GM12878 (cell line): ENCODE measurements around the gene WRAP73. TPM values are rescaled to one million over a fixed set of nuclear protein-coding genes. Genes with fewer than 3 reads are reported as not detected.

Experiments used
- ATAC-seq: fragments of 200-7000 bp; cut with Tn5 transposase; 3 replicates; pipeline ENCODE4 v1.9.1; 2020; ENCODE audit warnings: mild to moderate bottlenecking, moderate library complexity
- BruUV-seq: library from RNA; stranded (reverse); fragments of 400-500 nt; replicated peaks from 2 replicates; lab custom pipeline; 2021; lab: Mats Ljungman, UMichigan
- CTCF ChIA-PET: fragments of 300-600 bp; sonication (Branson Sonifier 250); formaldehyde crosslinking; extraction: SDS; loops from one replicate; lab custom pipeline; 2021; ENCODE audit warnings: inconsistent platforms; lab: Yijun Ruan, JAX
- POLR2A ChIA-PET: fragments of 350-600 bp; formaldehyde crosslinking; extraction: SDS; loops from one replicate; lab custom pipeline; 2021; ENCODE audit warnings: inconsistent platforms; lab: Charles Lee
- RAD21 ChIA-PET: fragments of 300-600 bp; sonication (Branson Sonifier 250); formaldehyde crosslinking; loops from one replicate; lab custom pipeline; 2023; ENCODE audit warnings: antibody characterized with exemption; ENCODE audit not compliant: unreplicated experiment; lab: Charles Lee
- SMC1A ChIA-PET: fragments of 300-600 bp; sonication (Branson Sonifier 250); formaldehyde crosslinking; loops from one replicate; lab custom pipeline; 2023; ENCODE audit not compliant: unreplicated experiment, uncharacterized antibody; lab: Charles Lee
- DNase-seq: peaks from one replicate; pipeline ENCODE4 v3.0.0-alpha.2; 2011; ENCODE audit warnings: low read depth, low spot score
- FAIRE-seq: peaks from 3 replicates; lab custom pipeline; 2011; peaks lifted over from hg19 to GRCh38; lab: Jason Lieb, UNC
- H2AFZ ChIP-seq: 2 replicates; pipeline ENCODE4 v1.6.0; 2011; ENCODE audit warnings: low read depth, low read length, control low read depth; ENCODE audit not compliant: control insufficient read depth
- H3K27ac ChIP-seq: 2 replicates; pipeline ENCODE4 v1.5.1; 2011; ENCODE audit warnings: control low read depth; ENCODE audit not compliant: control insufficient read depth, insufficient read depth
- H3K27me3 ChIP-seq, 2 experiments: replicated peaks in 1 of 2; 2 replicates each; pipeline versions ENCODE4 v1.6.0 to v1.6.1; 2011; ENCODE audit warnings: low read length in 1 of 2; ENCODE audit not compliant: control insufficient read depth in 2 of 2, insufficient read depth in 2 of 2
- H3K36me3 ChIP-seq, 2 experiments: 2 replicates each; pipeline ENCODE4 v1.5.1; 2011; ENCODE audit warnings: low read length in 1 of 2; ENCODE audit not compliant: control insufficient read depth in 2 of 2, insufficient read depth in 2 of 2
- H3K4me1 ChIP-seq: 2 replicates; pipeline ENCODE4 v1.6.1; 2011; ENCODE audit warnings: mild to moderate bottlenecking, low read length, moderate library complexity, mixed read lengths; ENCODE audit not compliant: control insufficient read depth, insufficient read depth
- H3K4me2 ChIP-seq: 2 replicates; pipeline ENCODE4 v1.6.0; 2011; ENCODE audit warnings: control low read depth; ENCODE audit not compliant: control insufficient read depth, insufficient read depth
- H3K4me3 ChIP-seq: fragments of 200-600 bp; sonication (generic); 2 replicates; pipeline ENCODE4 v1.5.1; 2016
- H3K79me2 ChIP-seq: 2 replicates; pipeline ENCODE4 v1.6.0; 2011; ENCODE audit warnings: low read length; ENCODE audit not compliant: control insufficient read depth, insufficient read depth
- H3K9ac ChIP-seq: 2 replicates; pipeline ENCODE4 v1.8.0; 2011; ENCODE audit warnings: low read length, control low read depth, mixed read lengths; ENCODE audit not compliant: control insufficient read depth, insufficient read depth
- H3K9me3 ChIP-seq: replicated peaks from 3 replicates; pipeline ENCODE4 v1.5.1; 2011; ENCODE audit warnings: mild to moderate bottlenecking, low read length; ENCODE audit not compliant: control insufficient read depth, insufficient read depth
- H4K20me1 ChIP-seq: 2 replicates; pipeline ENCODE4 v1.6.0; 2011; ENCODE audit not compliant: control insufficient read depth, insufficient read depth
- CHD4 ChIP-seq: fragments of 200-600 bp; sonication (generic); IDR thresholded peaks from 2 replicates; pipeline ENCODE4 v1.6.1; 2016; ENCODE audit warnings: mild to moderate bottlenecking
- EP300 ChIP-seq, 2 experiments: fragments of 150-350 bp in 1 of 2; IDR thresholded peaks; 2 replicates each; pipeline ENCODE4 v1.6.1; 2011 to 2012; ENCODE audit warnings: low read depth in 2 of 2, low read length in 2 of 2, borderline replicate concordance in 1 of 2, improper control_type of control experiment in 1 of 2, inconsistent platforms in 1 of 2; ENCODE audit not compliant: control insufficient read depth in 1 of 2
- KLF5 ChIP-seq: fragments of 450-650 bp; IDR thresholded peaks from 2 replicates; pipeline ENCODE4 v1.6.1; 2014; ENCODE audit warnings: mild to moderate bottlenecking; ENCODE audit not compliant: partially characterized antibody
- LARP7 ChIP-seq: fragments of 450-650 bp; IDR thresholded peaks from 2 replicates; pipeline ENCODE4 v1.6.1; 2017; ENCODE audit warnings: mild to moderate bottlenecking
- MEF2B ChIP-seq: fragments of 450-650 bp; IDR thresholded peaks from 2 replicates; pipeline ENCODE4 v1.6.1; 2018; ENCODE audit warnings: mild to moderate bottlenecking, moderate library complexity; ENCODE audit not compliant: partially characterized antibody, poor library complexity, severe bottlenecking
- MTA3 ChIP-seq: IDR thresholded peaks from 2 replicates; pipeline ENCODE4 v1.6.1; 2012; ENCODE audit warnings: low read length, inconsistent platforms, borderline replicate concordance
- NFXL1 ChIP-seq: fragments of 450-650 bp; IDR thresholded peaks from 2 replicates; pipeline ENCODE4 v1.6.1; 2017; ENCODE audit warnings: antibody characterized with exemption, mild to moderate bottlenecking, borderline replicate concordance
- PAX8 ChIP-seq: fragments of 450-650 bp; IDR thresholded peaks from 2 replicates; pipeline ENCODE4 v1.6.1; 2017; ENCODE audit warnings: mild to moderate bottlenecking, moderate library complexity
- SMARCA5 ChIP-seq: fragments of 450-650 bp; IDR thresholded peaks from 2 replicates; pipeline ENCODE4 v1.6.1; 2017; ENCODE audit warnings: mild to moderate bottlenecking
- SPI1 ChIP-seq: IDR thresholded peaks from 2 replicates; pipeline ENCODE4 v1.6.1; 2011; ENCODE audit warnings: low read depth, mild to moderate bottlenecking, low read length, moderate library complexity, borderline replicate concordance; ENCODE audit not compliant: insufficient read depth
- YY1 ChIP-seq: IDR thresholded peaks from 2 replicates; pipeline ENCODE4 v1.6.1; 2011; ENCODE audit warnings: low read depth, mild to moderate bottlenecking, low read length
- ZBED1 ChIP-seq: IDR thresholded peaks from 2 replicates; pipeline ENCODE4 v1.6.1; 2016; ENCODE audit warnings: borderline replicate concordance
- WGBS: methylation state at CpG from one replicate; pipeline ENCODE4 v1.1.6; 2016; ENCODE audit warnings: low lambda C conversion rate; ENCODE audit not compliant: insufficient replicate concordance, insufficient coverage; ENCODE audit errors: missing lambda C conversion rate; 5-methylcytosine and 5-hydroxymethylcytosine counted together
- in situ Hi-C: fragments of 300-500 bp; cut with MboI; formaldehyde crosslinking; loops from 9 replicates; pipeline ENCODE4 v1.14.3; 2018; ENCODE audit warnings: mixed read lengths
- intact Hi-C: fragments of 100-400 bp; cut with micrococcal nuclease; formaldehyde crosslinking; loops from one replicate; pipeline ENCODE4 v1.14.2; 2022; ENCODE audit not compliant: unreplicated experiment
- polyA plus RNA-seq, 11 experiments: library from polyadenylated mRNA; depleted of rRNA in 4 of 11; unstranded in 6 of 11; stranded (reverse) in 5 of 11; fragments of >200 nt; fragmentation: Nextera tagmentation in 4 of 11; fragmentation: Illumina TruSeq in 1 of 11; extraction: Ambion mirVana in 4 of 11; extraction: Trizol in 1 of 11; gene quantifications; 1 replicate in 1 of 11; 2 replicates in 10 of 11; pipeline versions ENCODE4 v1.2.1 to v1.2.3, GENCODE V29; 2011 to 2016; ENCODE audit warnings: inconsistent platforms in 2 of 11, missing spikeins in 2 of 11, low read depth in 1 of 11
- total RNA-seq, 4 experiments: library from RNA; depleted of rRNA in 3 of 4; stranded (reverse); fragments of >200 nt in 3 of 4; fragmentation: Illumina TruSeq in 1 of 4; extraction: Trizol in 1 of 4; gene quantifications; 2 replicates each; pipeline versions ENCODE4 v1.2.1 to v1.2.3, GENCODE V29; 2013 to 2021
- TF ChIP-seq, protein P1 (sequence below): fragments of 450-650 bp; IDR thresholded peaks from 2 replicates; pipeline ENCODE4 v1.6.1; 2017; ENCODE audit warnings: mild to moderate bottlenecking, moderate library complexity
- TF ChIP-seq, protein P2 (sequence below): fragments of 450-650 bp; conservative IDR thresholded peaks from 2 replicates; pipeline ENCODE4 v1.6.1; 2017; ENCODE audit warnings: mild to moderate bottlenecking, moderate library complexity
- TF ChIP-seq, protein P3 (sequence below): IDR thresholded peaks from 2 replicates; pipeline ENCODE4 v1.6.1; 2011; ENCODE audit warnings: low read depth, mild to moderate bottlenecking, low read length, moderate library complexity, borderline replicate concordance; ENCODE audit errors: extremely low read depth

The WRAP73 gene
- total and polyA plus RNA-seq, 10 of the 15 experiments (the other 5 are each of a cell fraction or from before 2014, with no cell fraction given) = 3.2 to 65.8 (median 48.0) TPM

DNA sequence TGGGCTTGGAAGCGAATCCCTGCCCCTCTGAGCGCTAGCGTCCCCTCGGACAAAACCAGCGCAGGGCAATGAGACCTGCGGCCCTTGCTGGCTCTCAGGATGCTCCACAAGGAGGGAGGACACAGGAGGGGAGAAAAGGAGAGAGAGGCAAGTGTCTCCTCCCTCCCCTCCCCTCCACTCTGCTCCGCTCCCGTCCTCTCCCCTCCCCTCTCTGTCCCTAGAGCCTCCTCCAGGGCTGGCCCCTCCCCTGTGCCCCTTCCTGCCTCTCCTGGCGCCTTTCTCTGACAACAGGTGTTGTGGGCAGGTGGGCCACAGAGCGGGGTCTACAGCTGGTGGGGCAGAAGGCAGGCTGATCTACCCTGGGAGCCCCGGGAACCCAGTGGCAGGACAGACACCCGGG is 37.6 kb upstream of the WRAP73 start (continued):
- TF ChIP-seq, protein P1, sequence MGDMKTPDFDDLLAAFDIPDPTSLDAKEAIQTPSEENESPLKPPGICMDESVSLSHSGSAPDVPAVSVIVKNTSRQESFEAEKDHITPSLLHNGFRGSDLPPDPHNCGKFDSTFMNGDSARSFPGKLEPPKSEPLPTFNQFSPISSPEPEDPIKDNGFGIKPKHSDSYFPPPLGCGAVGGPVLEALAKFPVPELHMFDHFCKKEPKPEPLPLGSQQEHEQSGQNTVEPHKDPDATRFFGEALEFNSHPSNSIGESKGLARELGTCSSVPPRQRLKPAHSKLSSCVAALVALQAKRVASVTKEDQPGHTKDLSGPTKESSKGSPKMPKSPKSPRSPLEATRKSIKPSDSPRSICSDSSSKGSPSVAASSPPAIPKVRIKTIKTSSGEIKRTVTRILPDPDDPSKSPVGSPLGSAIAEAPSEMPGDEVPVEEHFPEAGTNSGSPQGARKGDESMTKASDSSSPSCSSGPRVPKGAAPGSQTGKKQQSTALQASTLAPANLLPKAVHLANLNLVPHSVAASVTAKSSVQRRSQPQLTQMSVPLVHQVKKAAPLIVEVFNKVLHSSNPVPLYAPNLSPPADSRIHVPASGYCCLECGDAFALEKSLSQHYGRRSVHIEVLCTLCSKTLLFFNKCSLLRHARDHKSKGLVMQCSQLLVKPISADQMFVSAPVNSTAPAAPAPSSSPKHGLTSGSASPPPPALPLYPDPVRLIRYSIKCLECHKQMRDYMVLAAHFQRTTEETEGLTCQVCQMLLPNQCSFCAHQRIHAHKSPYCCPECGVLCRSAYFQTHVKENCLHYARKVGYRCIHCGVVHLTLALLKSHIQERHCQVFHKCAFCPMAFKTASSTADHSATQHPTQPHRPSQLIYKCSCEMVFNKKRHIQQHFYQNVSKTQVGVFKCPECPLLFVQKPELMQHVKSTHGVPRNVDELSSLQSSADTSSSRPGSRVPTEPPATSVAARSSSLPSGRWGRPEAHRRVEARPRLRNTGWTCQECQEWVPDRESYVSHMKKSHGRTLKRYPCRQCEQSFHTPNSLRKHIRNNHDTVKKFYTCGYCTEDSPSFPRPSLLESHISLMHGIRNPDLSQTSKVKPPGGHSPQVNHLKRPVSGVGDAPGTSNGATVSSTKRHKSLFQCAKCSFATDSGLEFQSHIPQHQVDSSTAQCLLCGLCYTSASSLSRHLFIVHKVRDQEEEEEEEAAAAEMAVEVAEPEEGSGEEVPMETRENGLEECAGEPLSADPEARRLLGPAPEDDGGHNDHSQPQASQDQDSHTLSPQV = no peak

DNA sequence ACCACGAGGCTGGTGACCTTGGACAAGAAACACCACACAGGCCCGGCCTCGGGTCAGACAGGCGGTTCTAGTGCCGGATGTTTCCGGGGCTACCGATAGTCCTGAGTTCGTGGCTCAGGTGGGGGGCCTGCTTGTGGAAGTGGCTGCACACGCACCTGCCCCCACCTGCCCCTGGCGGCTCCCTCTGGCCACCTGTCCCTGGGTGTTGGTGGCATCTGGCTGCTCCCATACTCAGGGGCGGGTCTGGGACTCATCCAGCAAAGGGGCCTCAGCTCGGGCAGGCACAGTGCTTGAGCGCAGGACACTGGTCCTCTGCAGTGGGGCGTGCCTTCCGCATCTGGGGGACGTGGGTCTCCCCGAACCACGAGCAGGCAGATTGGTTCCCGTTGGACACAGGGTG is 36.0 kb upstream of the WRAP73 start:
- ChIA-PET CTCF (no interaction called here), SMC1A (no interaction called here), RAD21 (no interaction called here), POLR2A (interaction anchor here (2.0 kb wide), 1 partner anchor 8 kb away, joined by 8 read pairs; no protein-coding TSS in a partner anchor)
- Histone ChIP-seq H3K4me2 (no peak overlapping the region), H2AFZ (no peak overlapping the region), H3K4me1 (peaks cover 10% of the 10 kb centered on the region), H3K27me3 (no peaks in the 10 kb centered on the region), H4K20me1 (no peaks in the 10 kb centered on the region), H3K36me3 (peaks cover 2 to 52% of the 10 kb centered on the region in 2 experiments; a peak in 3 of 4 replicates), H3K9ac (no peak overlapping the region), H3K79me2 (no peaks in the 10 kb centered on the region; the same call in 1 of the 2 replicates), H3K27ac (no peak overlapping the region), H3K4me3 (no peak overlapping the region), H3K9me3 (no peaks in the 10 kb centered on the region)
- DNase-seq (no peak), ATAC-seq (no peak), FAIRE-seq (no peak)
- in situ Hi-C loops (no loop called here), intact Hi-C loops (no loop called here)
- WGBS = 72% methylated on average over 19 of the region's 19 CpGs
- no TSS peak for BruUV-seq
- TF ChIP-seq EP300 (IDR thresholded peaks at IDR 0.05; ENCODE audit: borderline replicate concordance in 1 of 2, control insufficient read depth in 1 of 2, low read depth in 2 of 2, low read length in 2 of 2) = no peak
- TF ChIP-seq, protein P2, sequence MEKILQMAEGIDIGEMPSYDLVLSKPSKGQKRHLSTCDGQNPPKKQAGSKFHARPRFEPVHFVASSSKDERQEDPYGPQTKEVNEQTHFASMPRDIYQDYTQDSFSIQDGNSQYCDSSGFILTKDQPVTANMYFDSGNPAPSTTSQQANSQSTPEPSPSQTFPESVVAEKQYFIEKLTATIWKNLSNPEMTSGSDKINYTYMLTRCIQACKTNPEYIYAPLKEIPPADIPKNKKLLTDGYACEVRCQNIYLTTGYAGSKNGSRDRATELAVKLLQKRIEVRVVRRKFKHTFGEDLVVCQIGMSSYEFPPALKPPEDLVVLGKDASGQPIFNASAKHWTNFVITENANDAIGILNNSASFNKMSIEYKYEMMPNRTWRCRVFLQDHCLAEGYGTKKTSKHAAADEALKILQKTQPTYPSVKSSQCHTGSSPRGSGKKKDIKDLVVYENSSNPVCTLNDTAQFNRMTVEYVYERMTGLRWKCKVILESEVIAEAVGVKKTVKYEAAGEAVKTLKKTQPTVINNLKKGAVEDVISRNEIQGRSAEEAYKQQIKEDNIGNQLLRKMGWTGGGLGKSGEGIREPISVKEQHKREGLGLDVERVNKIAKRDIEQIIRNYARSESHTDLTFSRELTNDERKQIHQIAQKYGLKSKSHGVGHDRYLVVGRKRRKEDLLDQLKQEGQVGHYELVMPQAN = no peak
- TF ChIP-seq NFXL1 = no peak
- TF ChIP-seq CHD4 = no peak
- TF ChIP-seq, protein P3, sequence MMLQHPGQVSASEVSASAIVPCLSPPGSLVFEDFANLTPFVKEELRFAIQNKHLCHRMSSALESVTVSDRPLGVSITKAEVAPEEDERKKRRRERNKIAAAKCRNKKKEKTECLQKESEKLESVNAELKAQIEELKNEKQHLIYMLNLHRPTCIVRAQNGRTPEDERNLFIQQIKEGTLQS = no peak
- no peak for TF ChIP-seq MTA3
- no peak for TF ChIP-seq SPI1
- TF ChIP-seq SMARCA5 = no peak
- TF ChIP-seq KLF5 = no peak
- TF ChIP-seq YY1 = no peak
- no peak for TF ChIP-seq LARP7
- TF ChIP-seq PAX8 = no peak
- no peak for TF ChIP-seq ZBED1
- no peak for TF ChIP-seq MEF2B
